Glutamatergic neuron (in vitro differentiated cells): Measurements from ENCODE around the gene HAO2. TPM values are rescaled to one million over a fixed set of nuclear protein-coding genes. Genes with fewer than 3 reads are reported as not detected.
"Not testable (repeated sequence)": the region's sequence is repeated elsewhere in the genome, so short reads cannot be mapped to it uniquely, and the experiment has no call there.

Experiments
- DNase-seq: peaks from one replicate; pipeline ENCODE4 v3.0.0; 2022
- H3K27ac Mint-ChIP-seq: one replicate; pipeline ENCODE4 v1.8.0; 2020; ENCODE audit warnings: mild to moderate bottlenecking, mixed read lengths, inconsistent platforms; ENCODE audit not compliant: unreplicated experiment
- H3K27me3 Mint-ChIP-seq: one replicate; pipeline ENCODE4 v1.8.0; 2020; ENCODE audit warnings: mild to moderate bottlenecking, moderate library complexity, mixed read lengths, inconsistent platforms; ENCODE audit not compliant: unreplicated experiment
- H3K36me3 Mint-ChIP-seq: one replicate; pipeline ENCODE4 v1.8.0; 2020; ENCODE audit warnings: mild to moderate bottlenecking, mixed read lengths, inconsistent platforms; ENCODE audit not compliant: unreplicated experiment
- H3K4me1 Mint-ChIP-seq: one replicate; pipeline ENCODE4 v1.8.0; 2020; ENCODE audit warnings: mild to moderate bottlenecking, low read depth, mixed read lengths, inconsistent platforms; ENCODE audit not compliant: unreplicated experiment
- H3K4me3 Mint-ChIP-seq: one replicate; pipeline ENCODE4 v1.8.0; 2020; ENCODE audit warnings: mild to moderate bottlenecking, mixed read lengths, inconsistent platforms; ENCODE audit not compliant: unreplicated experiment
- H3K9me3 Mint-ChIP-seq: one replicate; pipeline ENCODE4 v1.8.0; 2020; ENCODE audit warnings: mild to moderate bottlenecking, moderate library complexity, mixed read lengths, inconsistent platforms; ENCODE audit not compliant: unreplicated experiment
- CTCF ChIP-seq: fragments of 200-600 bp; sonication (generic); IDR thresholded peaks from one replicate; pipeline ENCODE4 v1.5.0; 2021; ENCODE audit not compliant: partially characterized antibody, unreplicated experiment
- total RNA-seq: library from RNA; stranded (reverse); fragmentation: NEBNext Ultra II Directional; extraction: Animal tissue kit (Norgen Biotek cat#: 25700); gene quantifications from one replicate; pipeline ENCODE4 v1.2.1, GENCODE V29; 2021; ENCODE audit not compliant: unreplicated experiment

HAO2 gene
- total RNA-seq, 1 donor from 2014 or later: not detected

GRCh38 chr1:119345398-119345797 lies 23.2 kb upstream of the HAO2 start:
- no peaks in the 10 kb centered on the region for H3K4me1 Mint-ChIP-seq
- no peaks in the 10 kb centered on the region for H3K36me3 Mint-ChIP-seq
- no peak for TF ChIP-seq CTCF
- no peak overlapping the region for H3K4me3 Mint-ChIP-seq
- H3K27me3 Mint-ChIP-seq: no peaks in the 10 kb centered on the region
- no peak for DNase-seq
- no peak overlapping the region for H3K27ac Mint-ChIP-seq
- no peaks in the 10 kb centered on the region for H3K9me3 Mint-ChIP-seq

GRCh38 chr1:119347858-119348257 lies 20.7 kb upstream of the HAO2 start:
- Mint-ChIP-seq H3K27me3 (no peaks in the 10 kb centered on the region), H3K4me1 (no peaks in the 10 kb centered on the region), H3K27ac (no peak overlapping the region), H3K9me3 (no peaks in the 10 kb centered on the region), H3K36me3 (no peaks in the 10 kb centered on the region), H3K4me3 (no peak overlapping the region)
- DNase-seq: no peak
- TF ChIP-seq CTCF: no peak

- no peaks in the 10 kb centered on the region for H3K4me1 Mint-ChIP-seq
Measured at GRCh38 chr1:119348941-119349340, 19.6 kb upstream of the HAO2 start.

GRCh38 chr1:119350866-119351265 lies 17.7 kb upstream of the HAO2 start:
- H3K36me3 Mint-ChIP-seq, H3K9me3 Mint-ChIP-seq, DNase-seq, H3K27me3 Mint-ChIP-seq, H3K27ac Mint-ChIP-seq, H3K4me3 Mint-ChIP-seq, H3K4me1 Mint-ChIP-seq: not testable (repeated sequence)

More at GRCh38 chr1:119348941-119349340, 19.6 kb upstream of the HAO2 start:
- Mint-ChIP-seq H3K27ac (no peak overlapping the region), H3K4me3 (no peak overlapping the region), H3K36me3 (no peaks in the 10 kb centered on the region), H3K27me3 (no peaks in the 10 kb centered on the region), H3K9me3 (no peaks in the 10 kb centered on the region)
- no peak for DNase-seq
- TF ChIP-seq CTCF: no peak

- H3K9me3 Mint-ChIP-seq: peaks cover 4% of the 10 kb centered on the region
- no peak for TF ChIP-seq CTCF
- no peak for DNase-seq
- H3K27me3 Mint-ChIP-seq: no peaks in the 10 kb centered on the region
- H3K4me3 Mint-ChIP-seq: no peak overlapping the region
- H3K4me1 Mint-ChIP-seq: no peaks in the 10 kb centered on the region
- peaks cover 6% of the 10 kb centered on the region for H3K36me3 Mint-ChIP-seq
- no peak overlapping the region for H3K27ac Mint-ChIP-seq
Measured at GRCh38 chr1:119351997-119352396, 16.6 kb upstream of the HAO2 start.

- no peaks in the 10 kb centered on the region for H3K27me3 Mint-ChIP-seq
- peaks cover 4% of the 10 kb centered on the region for H3K9me3 Mint-ChIP-seq
- no peak overlapping the region for H3K27ac Mint-ChIP-seq
- H3K4me3 Mint-ChIP-seq: no peak overlapping the region
- no peaks in the 10 kb centered on the region for H3K4me1 Mint-ChIP-seq
- DNase-seq: no peak
- TF ChIP-seq CTCF: no peak
- peaks cover 6% of the 10 kb centered on the region for H3K36me3 Mint-ChIP-seq
Measured at GRCh38 chr1:119353836-119354235, 14.7 kb upstream of the HAO2 start.
